Measurements from ENCODE around the gene MAPRE2.

MAPRE2 gene

GRCh38 chr18:35040638-35040987, 600 bp upstream of the MAPRE2 start:
- Histone ChIP-seq H3K27me3 (ENCODE audit: insufficient read depth, low read depth) (no peaks in the 10 kb centered on the region), H2AFZ (ENCODE audit: low read depth) (peak overlapping the region; percentile 77), H3K4me1 (ENCODE audit: low read depth, poor library complexity, severe bottlenecking) (peaks cover 24% of the 10 kb centered on the region), H3K9ac (peak overlapping the region; percentile 69), H3K4me3 (IDR thresholded peaks at IDR 0.05; ENCODE audit: insufficient read depth, low read depth, low read length) (no peak overlapping the region), H4K20me1 (ENCODE audit: insufficient read depth) (no peaks in the 10 kb centered on the region), H3K36me3 (ENCODE audit: insufficient read depth) (no peaks in the 10 kb centered on the region), H3K27ac (peak overlapping the region; percentile 70), H3K79me2 (ENCODE audit: insufficient read depth, low read depth) (no peaks in the 10 kb centered on the region), H3K4me2 (peak overlapping the region; percentile 83)
- TF ChIP-seq CTCF (conservative IDR thresholded peaks at IDR 0.05; ENCODE audit: low read depth, low read length): no peak

- H3K79me2 ChIP-seq (ENCODE audit: insufficient read depth, low read depth): no peaks in the 10 kb centered on the region
Observed at GRCh38 chr18:35041815-35042387, 688 bp downstream of the MAPRE2 start.

GRCh38 chr18:35042389-35043071, 1.3 kb downstream of the MAPRE2 start:
- no peaks in the 10 kb centered on the region for H3K36me3 ChIP-seq (ENCODE audit: insufficient read depth)
- H3K9ac ChIP-seq: no peak overlapping the region; the same call in 1 of the 2 replicates
- peak overlapping the region; percentile 77 for H2AFZ ChIP-seq (ENCODE audit: low read depth)
- no peak overlapping the region for H3K27ac ChIP-seq
- TF ChIP-seq CTCF (conservative IDR thresholded peaks at IDR 0.05; ENCODE audit: low read depth, low read length): no peak
- H4K20me1 ChIP-seq (ENCODE audit: insufficient read depth): no peaks in the 10 kb centered on the region
- peak overlapping the region; percentile 55 for H3K4me2 ChIP-seq
- no peaks in the 10 kb centered on the region for H3K79me2 ChIP-seq (ENCODE audit: insufficient read depth, low read depth)
- H3K4me3 ChIP-seq (IDR thresholded peaks at IDR 0.05; ENCODE audit: insufficient read depth, low read depth, low read length): no peak overlapping the region
- H3K27me3 ChIP-seq (ENCODE audit: insufficient read depth, low read depth): no peaks in the 10 kb centered on the region
- peaks cover 26% of the 10 kb centered on the region for H3K4me1 ChIP-seq (ENCODE audit: low read depth, poor library complexity, severe bottlenecking)

More at GRCh38 chr18:35041815-35042387, 688 bp downstream of the MAPRE2 start:
- Histone ChIP-seq H3K27ac (peak overlapping the region; percentile 70; the same call in 1 of the 2 replicates), H3K4me3 (IDR thresholded peaks at IDR 0.05; ENCODE audit: insufficient read depth, low read depth, low read length) (no peak overlapping the region), H3K4me1 (ENCODE audit: low read depth, poor library complexity, severe bottlenecking) (peaks cover 26% of the 10 kb centered on the region), H4K20me1 (ENCODE audit: insufficient read depth) (no peaks in the 10 kb centered on the region), H3K27me3 (ENCODE audit: insufficient read depth, low read depth) (no peaks in the 10 kb centered on the region), H2AFZ (ENCODE audit: low read depth) (peak overlapping the region; percentile 77), H3K4me2 (peak overlapping the region; percentile 55), H3K36me3 (ENCODE audit: insufficient read depth) (no peaks in the 10 kb centered on the region), H3K9ac (peak overlapping the region; percentile 69)
- no peak for TF ChIP-seq CTCF (conservative IDR thresholded peaks at IDR 0.05; ENCODE audit: low read depth, low read length)

- no peak overlapping the region for H3K9ac ChIP-seq
- no peak overlapping the region for H3K4me3 ChIP-seq (IDR thresholded peaks at IDR 0.05; ENCODE audit: insufficient read depth, low read depth, low read length)
- no peaks in the 10 kb centered on the region for H3K27me3 ChIP-seq (ENCODE audit: insufficient read depth, low read depth)
- no peaks in the 10 kb centered on the region for H3K79me2 ChIP-seq (ENCODE audit: insufficient read depth, low read depth)
- H3K4me2 ChIP-seq: no peak overlapping the region; the same call in 1 of the 2 replicates
- no peak for TF ChIP-seq CTCF (conservative IDR thresholded peaks at IDR 0.05; ENCODE audit: low read depth, low read length)
- H2AFZ ChIP-seq (ENCODE audit: low read depth): no peak overlapping the region
- no peaks in the 10 kb centered on the region for H4K20me1 ChIP-seq (ENCODE audit: insufficient read depth)
- peaks cover 26% of the 10 kb centered on the region for H3K4me1 ChIP-seq (ENCODE audit: low read depth, poor library complexity, severe bottlenecking)
- H3K27ac ChIP-seq: no peak overlapping the region
- no peaks in the 10 kb centered on the region for H3K36me3 ChIP-seq (ENCODE audit: insufficient read depth)
Observed at GRCh38 chr18:35043207-35043606, 2.0 kb downstream of the MAPRE2 start.
